MM.1S (cell line): ENCODE results near the gene CA12.

Experiments used
- CTCF ChIP-seq: fragments of 300-600 bp; sonication (generic); IDR thresholded peaks from 2 replicates; pipeline ENCODE4 v1.5.1; 2016; ENCODE audit warnings: antibody characterized with exemption, low read length, mixed read lengths
- EZH2 ChIP-seq: fragments of 300-600 bp; sonication (generic); optimal IDR thresholded peaks from 2 replicates; pipeline ENCODE3; 2017; ENCODE audit warnings: low read depth, mild to moderate bottlenecking, antibody characterized with exemption, low read length, mixed read lengths

GRCh38 chr15:63277893-63278456 is 103.7 kb downstream of the CA12 start:
- TF ChIP-seq CTCF (no peak), EZH2 (no peak)
